ENCODE results near the gene MAP3K8. TPM values are rescaled to one million over a fixed set of nuclear protein-coding genes. Genes with fewer than 3 reads are reported as not detected.

MAP3K8 gene
- total and polyA plus RNA-seq, 10 of the 15 experiments (the other 5 are each of a cell fraction or from before 2014, with no cell fraction given), result 25.5 to 115 (median 40.2) TPM

- TF ChIP-seq NRF1 (conservative IDR thresholded peaks at IDR 0.05; ENCODE audit: low read depth, low read length) (no peak), ESRRA (IDR thresholded peaks at IDR 0.05; ENCODE audit: low read length) (no peak), SIX5 (IDR thresholded peaks at IDR 0.05; ENCODE audit: low read depth, low read length, severe bottlenecking) (no peak)
Observed at GRCh38 chr10:30462513-30462912, 28.5 kb downstream of the MAP3K8 start (continued).

DNA sequence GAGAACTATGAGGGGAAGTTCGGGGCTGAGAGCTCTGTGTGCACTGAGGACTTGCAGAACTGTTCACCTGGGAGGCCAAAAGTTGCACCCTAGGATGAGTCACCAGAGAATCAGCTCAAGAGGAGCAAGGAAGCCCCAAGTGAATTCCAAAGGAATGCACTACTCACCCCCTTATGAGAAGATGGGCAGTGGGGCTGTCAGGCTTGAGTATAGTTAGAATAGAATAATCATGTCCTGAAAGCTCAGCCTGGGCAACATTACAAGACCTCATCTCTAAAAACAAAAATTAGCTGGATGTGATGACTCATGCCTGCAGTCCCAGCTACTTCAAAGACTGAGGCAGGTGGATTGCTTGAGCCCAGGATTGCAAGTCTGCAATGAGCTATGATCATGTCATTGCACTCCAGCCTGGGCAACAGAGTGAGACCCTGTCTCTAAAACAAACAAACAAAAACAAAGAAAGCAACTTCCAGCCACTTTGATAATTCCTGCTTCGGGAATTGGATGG is 30.0 kb downstream of the MAP3K8 start:
- POLR2A ChIA-PET, result interaction anchor here (1.2 to 1.4 kb wide), 2 partner anchors 15 to 31 kb away, joined by 3 to 4 read pairs; no protein-coding TSS in a partner anchor

More for the DNA sequence above, 30.0 kb downstream of the MAP3K8 start:
- H3K9me3 ChIP-seq (replicated peaks; ENCODE audit: control insufficient read depth, insufficient read depth, low read length), result no peaks in the 10 kb centered on the region
- peaks cover 11% of the 10 kb centered on the region for H3K4me1 ChIP-seq (ENCODE audit: control insufficient read depth, insufficient read depth, low read length)
- H3K9ac ChIP-seq (ENCODE audit: control insufficient read depth, insufficient read depth, low read length), result no peak overlapping the region
- H4K20me1 ChIP-seq (ENCODE audit: control insufficient read depth, insufficient read depth), result no peaks in the 10 kb centered on the region
- RAD21 ChIA-PET (ENCODE audit: unreplicated experiment), result interaction anchor here (0.9 to 1.6 kb wide), 2 partner anchors 26 to 66 kb away, joined by 3 to 7 read pairs; no protein-coding TSS in a partner anchor
- DNase-seq (ENCODE audit: low read depth, low spot score), result no peak
- in situ Hi-C loops (cut with MboI), result no loop called here
- no peak for FAIRE-seq
- 66% methylated on average over 2 of the region's 2 CpGs for WGBS (ENCODE audit: insufficient coverage, insufficient replicate concordance, low lambda C conversion rate, missing lambda C conversion rate)
- H3K4me3 ChIP-seq, result no peak overlapping the region
- CTCF ChIA-PET, result interaction anchor here (0.6 to 2.1 kb wide), 8 partner anchors 8 to 175 kb away, joined by 3 to 7 read pairs (median 3); no protein-coding TSS in a partner anchor
- TF ChIP-seq, protein P1, sequence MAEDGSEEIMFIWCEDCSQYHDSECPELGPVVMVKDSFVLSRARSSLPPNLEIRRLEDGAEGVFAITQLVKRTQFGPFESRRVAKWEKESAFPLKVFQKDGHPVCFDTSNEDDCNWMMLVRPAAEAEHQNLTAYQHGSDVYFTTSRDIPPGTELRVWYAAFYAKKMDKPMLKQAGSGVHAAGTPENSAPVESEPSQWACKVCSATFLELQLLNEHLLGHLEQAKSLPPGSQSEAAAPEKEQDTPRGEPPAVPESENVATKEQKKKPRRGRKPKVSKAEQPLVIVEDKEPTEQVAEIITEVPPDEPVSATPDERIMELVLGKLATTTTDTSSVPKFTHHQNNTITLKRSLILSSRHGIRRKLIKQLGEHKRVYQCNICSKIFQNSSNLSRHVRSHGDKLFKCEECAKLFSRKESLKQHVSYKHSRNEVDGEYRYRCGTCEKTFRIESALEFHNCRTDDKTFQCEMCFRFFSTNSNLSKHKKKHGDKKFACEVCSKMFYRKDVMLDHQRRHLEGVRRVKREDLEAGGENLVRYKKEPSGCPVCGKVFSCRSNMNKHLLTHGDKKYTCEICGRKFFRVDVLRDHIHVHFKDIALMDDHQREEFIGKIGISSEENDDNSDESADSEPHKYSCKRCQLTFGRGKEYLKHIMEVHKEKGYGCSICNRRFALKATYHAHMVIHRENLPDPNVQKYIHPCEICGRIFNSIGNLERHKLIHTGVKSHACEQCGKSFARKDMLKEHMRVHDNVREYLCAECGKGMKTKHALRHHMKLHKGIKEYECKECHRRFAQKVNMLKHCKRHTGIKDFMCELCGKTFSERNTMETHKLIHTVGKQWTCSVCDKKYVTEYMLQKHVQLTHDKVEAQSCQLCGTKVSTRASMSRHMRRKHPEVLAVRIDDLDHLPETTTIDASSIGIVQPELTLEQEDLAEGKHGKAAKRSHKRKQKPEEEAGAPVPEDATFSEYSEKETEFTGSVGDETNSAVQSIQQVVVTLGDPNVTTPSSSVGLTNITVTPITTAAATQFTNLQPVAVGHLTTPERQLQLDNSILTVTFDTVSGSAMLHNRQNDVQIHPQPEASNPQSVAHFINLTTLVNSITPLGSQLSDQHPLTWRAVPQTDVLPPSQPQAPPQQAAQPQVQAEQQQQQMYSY (CRISPR knock-in tag; IDR thresholded peaks at IDR 0.05), result no peak
- 0 out of 2 replicates have a peak, but pooled peaks have one; percentile 17 for TF ChIP-seq EED (IDR thresholded peaks at IDR 0.05; ENCODE audit: low read depth)
- no peaks in the 10 kb centered on the region for H3K27me3 ChIP-seq (replicated peaks in 1 of 2; ENCODE audit: control insufficient read depth in 2 of 2, insufficient read depth in 2 of 2, low read length in 1 of 2)
- H3K4me2 ChIP-seq (ENCODE audit: control insufficient read depth, insufficient read depth), result no peak overlapping the region
- no peak overlapping the region for H2AFZ ChIP-seq (ENCODE audit: control insufficient read depth, low read depth, low read length)
- no peak; the same call in 2 of the 3 replicates for ATAC-seq
- no TSS peak for BruUV-seq (replicated peaks)
- intact Hi-C loops (cut with micrococcal nuclease; ENCODE audit: unreplicated experiment), result no loop called here
- H3K36me3 ChIP-seq (ENCODE audit: control insufficient read depth in 2 of 2, insufficient read depth in 2 of 2, low read length in 1 of 2), result peaks cover 13 to 26% of the 10 kb centered on the region in 2 experiments
- H3K79me2 ChIP-seq (ENCODE audit: control insufficient read depth, insufficient read depth, low read length), result no peaks in the 10 kb centered on the region
- SMC1A ChIA-PET (ENCODE audit: uncharacterized antibody, unreplicated experiment), result interaction anchor here (0.7 to 5.9 kb wide), 9 partner anchors 8 to 127 kb away, joined by 3 to 35 read pairs (median 4); no protein-coding TSS in a partner anchor
- H3K27ac ChIP-seq (ENCODE audit: control insufficient read depth, insufficient read depth), result no peak overlapping the region
